NT2/D1 (cell line): Measurements from ENCODE around the gene TP53BP2.

Source experiments
- YY1 ChIP-seq: IDR thresholded peaks from 2 replicates; pipeline ENCODE4 v1.6.1; 2011; ENCODE audit not compliant: insufficient read length, insufficient read depth
- ZNF274 ChIP-seq: IDR thresholded peaks from 2 replicates; pipeline ENCODE4 v1.6.1; 2011; ENCODE audit warnings: mild to moderate bottlenecking, low read depth, low read length

DNA sequence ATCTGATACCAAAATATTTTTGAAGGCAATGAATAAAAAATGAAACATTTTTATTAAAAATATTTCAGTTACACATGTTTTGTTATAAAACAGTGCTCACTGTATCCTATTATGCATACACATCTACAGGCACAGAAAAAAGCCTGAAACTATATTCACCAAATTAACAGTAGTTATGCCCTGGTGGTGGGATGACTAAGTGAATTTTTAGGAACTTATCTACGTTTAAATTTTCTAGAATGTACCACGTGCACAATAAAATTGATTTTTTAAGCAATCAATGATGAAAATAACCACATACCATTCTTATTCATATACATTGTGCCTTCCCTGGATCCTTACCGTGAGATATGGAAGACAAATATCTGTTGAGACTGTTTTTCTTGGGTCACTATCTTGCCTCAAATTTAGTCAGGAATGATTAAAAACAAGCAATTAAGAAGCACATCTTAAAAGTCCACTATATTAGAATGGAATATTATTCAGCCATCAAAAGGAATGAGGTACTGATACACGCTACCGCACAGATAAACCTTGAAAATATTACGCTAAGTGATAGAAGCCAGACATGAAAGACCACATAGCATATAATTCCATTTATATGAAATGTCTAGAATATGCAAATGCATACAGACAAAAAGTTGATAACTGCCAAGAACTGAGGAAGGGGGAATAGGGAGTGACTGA, 17.4 kb downstream of the TP53BP2 start:
- TF ChIP-seq ZNF274 (no peak), YY1 (no peak)
